Measurements from ENCODE around the gene QDPR. TPM values are rescaled to one million over a fixed set of nuclear protein-coding genes. Genes with fewer than 3 reads are reported as not detected.

Gene QDPR
- total and polyA plus RNA-seq, 8 donors: 0.45 to 90.4 (median 19.9) TPM

DNA sequence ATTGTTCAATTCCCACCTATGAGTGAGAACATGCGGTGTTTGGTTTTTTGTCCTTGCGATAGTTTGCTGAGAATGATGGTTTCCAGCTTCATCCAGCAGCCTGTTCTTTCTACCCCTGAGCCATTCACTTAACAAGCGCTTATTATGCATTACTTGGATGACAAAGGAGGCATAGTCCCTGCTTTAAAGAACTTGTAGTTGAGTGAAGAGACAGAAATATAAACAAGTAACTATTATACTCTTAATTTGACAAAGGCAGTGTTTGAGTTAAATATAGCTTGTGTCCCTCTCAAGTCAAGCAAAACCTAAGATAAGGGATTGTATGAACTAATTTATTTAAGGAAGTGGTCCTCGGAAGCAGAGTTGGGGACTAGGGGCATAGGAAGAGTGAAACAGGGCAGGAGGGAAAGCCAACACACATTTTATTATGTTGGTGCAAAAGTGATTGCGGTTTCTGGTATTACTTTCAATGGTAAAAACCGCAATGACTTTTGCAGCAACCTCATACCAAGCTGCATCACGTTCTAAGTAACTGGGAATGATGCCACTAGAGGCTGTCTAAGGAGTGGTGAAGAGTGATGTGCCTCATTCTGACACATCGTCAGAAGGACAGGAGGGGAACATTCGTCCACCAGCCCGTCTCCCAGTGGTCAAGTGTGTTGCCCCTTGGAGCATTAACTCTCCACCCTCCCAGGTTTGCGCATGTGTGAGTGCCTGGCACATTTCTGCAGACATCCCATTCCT lies 41.8 kb downstream of the QDPR start:
- Histone ChIP-seq H3K27ac (no peak overlapping the region), H3K9me3 (no peaks in the 10 kb centered on the region), H3K4me3 (no peak overlapping the region), H3K4me1 (no peaks in the 10 kb centered on the region), H3K36me3 (no peaks in the 10 kb centered on the region), H3K27me3 (no peaks in the 10 kb centered on the region)
- TF ChIP-seq POLR2AphosphoS5 (IDR thresholded peaks at IDR 0.05) (no peak), POLR2A (IDR thresholded peaks at IDR 0.05) (no peak), EP300 (IDR thresholded peaks at IDR 0.05) (no peak)
- TF ChIP-seq, protein P1, sequence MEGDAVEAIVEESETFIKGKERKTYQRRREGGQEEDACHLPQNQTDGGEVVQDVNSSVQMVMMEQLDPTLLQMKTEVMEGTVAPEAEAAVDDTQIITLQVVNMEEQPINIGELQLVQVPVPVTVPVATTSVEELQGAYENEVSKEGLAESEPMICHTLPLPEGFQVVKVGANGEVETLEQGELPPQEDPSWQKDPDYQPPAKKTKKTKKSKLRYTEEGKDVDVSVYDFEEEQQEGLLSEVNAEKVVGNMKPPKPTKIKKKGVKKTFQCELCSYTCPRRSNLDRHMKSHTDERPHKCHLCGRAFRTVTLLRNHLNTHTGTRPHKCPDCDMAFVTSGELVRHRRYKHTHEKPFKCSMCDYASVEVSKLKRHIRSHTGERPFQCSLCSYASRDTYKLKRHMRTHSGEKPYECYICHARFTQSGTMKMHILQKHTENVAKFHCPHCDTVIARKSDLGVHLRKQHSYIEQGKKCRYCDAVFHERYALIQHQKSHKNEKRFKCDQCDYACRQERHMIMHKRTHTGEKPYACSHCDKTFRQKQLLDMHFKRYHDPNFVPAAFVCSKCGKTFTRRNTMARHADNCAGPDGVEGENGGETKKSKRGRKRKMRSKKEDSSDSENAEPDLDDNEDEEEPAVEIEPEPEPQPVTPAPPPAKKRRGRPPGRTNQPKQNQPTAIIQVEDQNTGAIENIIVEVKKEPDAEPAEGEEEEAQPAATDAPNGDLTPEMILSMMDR (IDR thresholded peaks at IDR 0.05): no peak
- intact Hi-C loops (cut with DNase I; ENCODE audit: low total_unique reads): no loop called here
- WGBS, 5 donors: 76 to 83% (median 81%) methylated on average over 11 of the region's 11 CpGs
- no peak for DNase-seq

DNA sequence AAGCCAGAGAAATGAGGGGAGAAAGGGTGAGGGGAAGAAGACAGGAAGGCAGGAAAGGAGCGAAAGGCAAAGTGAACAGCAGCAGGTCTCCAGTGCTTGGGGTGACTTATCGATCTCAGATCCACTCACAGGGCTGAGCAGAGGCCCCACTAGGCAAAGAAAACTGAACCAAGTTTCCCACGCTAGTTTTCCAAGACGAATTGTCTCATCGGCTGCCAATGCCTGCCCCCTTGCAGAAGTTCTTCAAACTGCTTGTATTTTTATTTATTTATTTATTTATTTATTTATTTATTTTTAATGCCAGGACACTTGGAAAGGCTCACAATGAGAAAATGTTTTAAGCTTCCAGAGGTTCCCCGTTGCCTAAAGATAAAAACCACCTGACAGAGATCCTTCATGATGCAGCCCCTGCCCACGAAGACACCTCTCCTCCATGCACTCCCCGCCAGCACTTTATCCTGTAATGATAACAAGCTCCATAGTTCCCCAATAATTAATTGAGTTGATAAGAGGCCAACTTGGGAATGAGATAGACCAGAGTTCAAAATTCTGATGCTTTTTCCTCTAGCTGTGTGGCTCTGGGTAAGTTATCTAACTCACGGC lies 43.2 kb downstream of the QDPR start:
- TF ChIP-seq, protein P1 (IDR thresholded peaks at IDR 0.05): peak in 2 of 7 experiments; percentile 45 to 51
- TF ChIP-seq POLR2AphosphoS5 (IDR thresholded peaks at IDR 0.05): no peak
- no peaks in the 10 kb centered on the region for H3K36me3 ChIP-seq
- no peaks in the 10 kb centered on the region for H3K27me3 ChIP-seq
- 55 to 70% (median 59%) methylated on average over 9 of the region's 9 CpGs for WGBS, 5 donors
- intact Hi-C loops (cut with DNase I; ENCODE audit: low total_unique reads): no loop called here
- no peaks in the 10 kb centered on the region for H3K9me3 ChIP-seq
- no peaks in the 10 kb centered on the region for H3K4me1 ChIP-seq
- no peak overlapping the region for H3K4me3 ChIP-seq
- DNase-seq: peak in 1 of 2 donors; percentile 69
- H3K27ac ChIP-seq: no peak overlapping the region

DNA sequence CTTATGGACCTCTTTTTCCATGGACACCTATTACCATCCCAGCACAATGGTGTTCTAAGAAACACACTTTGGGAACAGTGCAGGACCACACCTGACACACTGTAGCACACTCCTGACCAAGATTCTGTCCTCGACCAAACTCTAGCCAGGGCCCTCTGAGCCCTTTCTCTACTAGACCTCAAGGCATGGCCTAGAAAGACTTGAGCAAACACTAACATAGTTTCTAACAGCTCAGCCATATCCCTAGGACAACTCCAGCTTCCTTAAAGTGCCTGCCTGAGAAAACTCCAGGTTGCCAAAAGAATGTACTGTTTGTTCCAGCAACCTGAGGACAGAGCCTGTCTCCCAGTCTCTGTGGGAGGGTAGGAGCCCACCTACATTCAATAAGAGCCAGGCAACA lies 48.3 kb downstream of the QDPR start:
- no peak for DNase-seq
- H3K27ac ChIP-seq: no peak overlapping the region
- H3K27me3 ChIP-seq: no peaks in the 10 kb centered on the region
- intact Hi-C loops (cut with DNase I; ENCODE audit: low total_unique reads): no loop called here
- peaks cover 0 to 11% (median 0%) of the 10 kb centered on the region in 4 donors for H3K9me3 ChIP-seq
- 55 to 81% (median 68%) methylated on average over 1 of the region's 1 CpG for WGBS, 5 donors
- TF ChIP-seq, protein P1 (IDR thresholded peaks at IDR 0.05): no peak
- TF ChIP-seq EP300 (IDR thresholded peaks at IDR 0.05): no peak
- TF ChIP-seq POLR2A (IDR thresholded peaks at IDR 0.05): no peak
- no peak for TF ChIP-seq POLR2AphosphoS5 (IDR thresholded peaks at IDR 0.05)
- H3K36me3 ChIP-seq: peaks cover 0 to 2% (median 0%) of the 10 kb centered on the region in 4 donors
- H3K4me1 ChIP-seq: no peaks in the 10 kb centered on the region
- no peak overlapping the region for H3K4me3 ChIP-seq

DNA sequence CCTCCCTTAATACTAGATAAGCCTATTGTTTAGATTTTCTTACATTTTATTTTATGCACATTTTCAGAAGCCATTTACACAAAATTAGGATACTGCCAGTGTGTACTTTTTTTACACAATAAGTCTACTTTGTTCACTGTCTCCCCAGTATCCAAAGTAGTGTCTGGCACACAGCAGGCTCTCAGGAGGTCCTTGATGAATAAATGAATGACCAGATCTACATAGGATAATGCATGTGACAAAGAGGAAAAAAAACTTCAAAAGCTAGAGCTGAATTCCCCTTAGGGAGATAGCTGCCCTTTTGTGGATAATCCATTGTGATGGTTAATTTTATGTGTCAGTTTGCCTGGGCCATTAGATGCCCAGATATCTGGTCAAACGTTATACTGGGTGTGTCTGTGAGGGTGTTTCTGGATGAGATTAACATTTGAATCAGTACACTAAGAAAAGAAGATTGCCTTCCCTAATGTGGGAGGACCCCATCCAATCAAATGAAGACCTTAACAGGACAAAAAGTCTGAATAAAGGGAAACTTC lies 61.6 kb downstream of the QDPR start:
- no peaks in the 10 kb centered on the region for H3K27me3 ChIP-seq
- TF ChIP-seq, protein P1 (IDR thresholded peaks at IDR 0.05): no peak
- TF ChIP-seq EP300 (IDR thresholded peaks at IDR 0.05) (no peak), POLR2A (IDR thresholded peaks at IDR 0.05) (no peak), POLR2AphosphoS5 (IDR thresholded peaks at IDR 0.05) (no peak)
- no peaks in the 10 kb centered on the region for H3K36me3 ChIP-seq
- WGBS, 5 donors: 6 to 22% (median 19%) methylated on average over 1 of the region's 1 CpG
- no peak for DNase-seq
- intact Hi-C loops (cut with DNase I; ENCODE audit: low total_unique reads): no loop called here
- no peak overlapping the region for H3K4me3 ChIP-seq
- H3K27ac ChIP-seq: no peak overlapping the region
- no peaks in the 10 kb centered on the region for H3K4me1 ChIP-seq
- H3K9me3 ChIP-seq: peaks cover 0 to 4% (median 2%) of the 10 kb centered on the region in 4 donors

All from stomach (tissue), 9 donors.